ENCODE results near the gene SAP25.

DNA sequence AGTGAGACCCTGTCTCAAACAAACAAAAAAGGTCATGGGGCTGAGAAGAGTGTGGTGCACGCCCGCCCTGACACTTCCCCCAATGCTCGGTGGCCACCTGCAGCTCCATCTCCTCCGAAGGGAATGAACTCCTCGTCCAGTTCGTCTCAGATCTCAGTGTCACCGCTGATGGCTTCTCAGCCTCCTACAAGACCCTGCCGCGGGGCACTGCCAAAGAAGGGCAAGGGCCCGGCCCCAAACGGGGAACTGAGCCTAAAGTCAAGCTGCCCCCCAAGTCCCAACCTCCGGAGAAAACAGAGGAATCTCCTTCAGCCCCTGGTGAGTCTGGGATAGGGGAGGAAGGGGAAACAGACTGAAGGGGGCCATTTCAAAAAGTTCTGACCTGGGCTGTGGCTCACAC, 32.6 kb upstream of the SAP25 start:
- TF ChIP-seq, protein P1, sequence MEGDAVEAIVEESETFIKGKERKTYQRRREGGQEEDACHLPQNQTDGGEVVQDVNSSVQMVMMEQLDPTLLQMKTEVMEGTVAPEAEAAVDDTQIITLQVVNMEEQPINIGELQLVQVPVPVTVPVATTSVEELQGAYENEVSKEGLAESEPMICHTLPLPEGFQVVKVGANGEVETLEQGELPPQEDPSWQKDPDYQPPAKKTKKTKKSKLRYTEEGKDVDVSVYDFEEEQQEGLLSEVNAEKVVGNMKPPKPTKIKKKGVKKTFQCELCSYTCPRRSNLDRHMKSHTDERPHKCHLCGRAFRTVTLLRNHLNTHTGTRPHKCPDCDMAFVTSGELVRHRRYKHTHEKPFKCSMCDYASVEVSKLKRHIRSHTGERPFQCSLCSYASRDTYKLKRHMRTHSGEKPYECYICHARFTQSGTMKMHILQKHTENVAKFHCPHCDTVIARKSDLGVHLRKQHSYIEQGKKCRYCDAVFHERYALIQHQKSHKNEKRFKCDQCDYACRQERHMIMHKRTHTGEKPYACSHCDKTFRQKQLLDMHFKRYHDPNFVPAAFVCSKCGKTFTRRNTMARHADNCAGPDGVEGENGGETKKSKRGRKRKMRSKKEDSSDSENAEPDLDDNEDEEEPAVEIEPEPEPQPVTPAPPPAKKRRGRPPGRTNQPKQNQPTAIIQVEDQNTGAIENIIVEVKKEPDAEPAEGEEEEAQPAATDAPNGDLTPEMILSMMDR (IDR thresholded peaks at IDR 0.05) = no peak
- no peak for TF ChIP-seq POLR2A (IDR thresholded peaks at IDR 0.05)
